HG03439 (cell line): ENCODE measurements around the gene SLC29A3.

ENCODE experiments used
- ATAC-seq: cut with Tn5 transposase; IDR thresholded peaks from one replicate; pipeline ENCODE4 v1.9.1; 2021; ENCODE audit warnings: mild to moderate bottlenecking, moderate library complexity; ENCODE audit not compliant: unreplicated experiment

Gene SLC29A3

DNA sequence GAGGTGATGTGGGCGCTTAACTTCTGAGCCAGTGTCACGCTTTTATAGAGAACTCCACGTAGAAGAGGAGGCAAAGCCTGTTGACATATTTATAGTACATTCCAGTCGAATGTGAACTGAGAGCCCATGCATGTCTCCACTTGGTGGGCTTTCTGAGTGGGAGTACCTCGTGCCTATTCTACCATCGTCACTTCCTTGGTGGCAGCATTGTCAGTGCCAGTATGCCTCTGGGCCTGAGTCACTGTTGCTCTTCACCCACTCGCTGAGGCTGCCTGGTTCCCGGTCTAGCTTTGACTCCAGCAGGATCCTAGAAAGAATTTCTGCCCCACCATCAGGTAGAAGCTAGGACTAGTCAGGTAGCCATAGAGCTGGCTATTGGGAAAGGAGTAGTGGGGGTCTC lies 47.6 kb downstream of the SLC29A3 start:
- ATAC-seq = no peak

DNA sequence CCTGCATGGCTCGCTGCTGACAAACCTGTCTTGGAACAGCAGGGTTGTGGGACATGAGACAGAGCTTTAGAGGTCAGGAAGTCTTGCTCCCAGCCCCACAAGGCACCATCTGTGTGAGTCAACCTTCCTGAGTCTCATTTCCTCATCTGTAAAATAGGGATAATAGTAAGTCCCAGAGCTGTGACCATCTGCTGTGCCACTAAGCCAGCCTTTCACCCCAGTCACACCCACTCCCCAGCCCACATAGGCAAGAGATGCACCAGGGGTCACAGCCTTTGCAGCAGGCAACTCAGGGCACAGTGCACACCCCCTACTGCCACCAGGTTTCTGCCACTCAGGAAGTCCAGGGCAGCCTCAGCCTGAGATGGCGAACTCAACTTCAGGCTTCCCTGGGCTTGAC lies 48.2 kb downstream of the SLC29A3 start:
- no peak for ATAC-seq

DNA sequence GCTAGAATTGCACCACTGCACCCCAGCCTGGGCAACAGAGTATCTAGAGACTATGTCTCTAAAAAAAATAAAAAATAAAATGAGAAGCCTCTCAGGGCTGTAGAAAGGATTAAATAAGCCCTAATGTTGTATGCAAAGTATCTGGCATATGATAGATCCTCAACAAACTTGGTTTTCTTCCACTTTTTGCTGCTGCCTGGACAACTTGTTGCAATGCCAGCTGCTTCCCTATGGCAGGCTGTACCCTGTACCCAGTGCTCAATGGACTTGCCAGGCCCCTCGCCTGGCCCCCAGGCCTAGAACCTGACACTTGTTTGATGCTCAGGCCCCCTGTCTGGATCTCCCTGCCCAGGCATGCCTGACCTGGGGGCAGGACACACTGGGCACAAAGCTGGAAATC lies 49.1 kb downstream of the SLC29A3 start:
- no peak for ATAC-seq

DNA sequence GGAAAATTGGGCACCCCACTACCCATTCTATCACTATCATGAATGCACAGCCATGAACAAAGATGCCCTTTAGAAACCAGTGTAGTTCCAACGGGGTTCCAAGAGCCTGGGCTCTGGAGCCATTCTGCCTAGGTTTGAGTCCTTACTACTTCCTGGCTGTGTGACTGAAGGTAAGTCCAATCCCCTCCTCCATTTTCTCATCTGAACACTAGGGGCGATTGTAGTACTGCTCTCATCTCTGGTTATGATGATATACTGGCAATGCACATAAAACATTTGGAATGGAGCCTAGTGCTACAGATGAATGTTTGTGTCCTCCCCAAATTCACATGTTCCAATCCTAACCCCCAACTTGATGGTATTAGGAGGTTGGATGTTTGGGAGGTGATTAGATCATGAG lies 49.6 kb downstream of the SLC29A3 start:
- no peak for ATAC-seq

DNA sequence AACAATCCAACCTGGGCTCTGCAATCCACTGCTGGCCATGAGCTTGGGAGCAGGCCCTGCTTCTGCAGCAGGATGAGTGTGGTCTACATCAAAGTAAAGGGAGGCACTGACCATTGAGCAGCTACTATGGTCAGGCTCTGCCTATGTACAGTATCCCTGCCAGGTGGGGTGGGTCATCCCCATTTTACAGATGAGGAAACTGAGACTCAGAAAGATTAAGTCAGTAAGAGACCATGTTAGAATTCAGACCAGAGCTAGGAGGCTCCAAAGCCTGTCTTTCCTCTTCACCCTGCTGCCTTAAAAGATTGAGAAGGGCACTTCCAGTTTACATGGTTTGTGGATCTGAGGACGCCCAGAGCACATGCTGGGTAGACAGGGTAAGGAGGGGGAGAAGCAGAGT lies 50.5 kb downstream of the SLC29A3 start:
- no peak for ATAC-seq

DNA sequence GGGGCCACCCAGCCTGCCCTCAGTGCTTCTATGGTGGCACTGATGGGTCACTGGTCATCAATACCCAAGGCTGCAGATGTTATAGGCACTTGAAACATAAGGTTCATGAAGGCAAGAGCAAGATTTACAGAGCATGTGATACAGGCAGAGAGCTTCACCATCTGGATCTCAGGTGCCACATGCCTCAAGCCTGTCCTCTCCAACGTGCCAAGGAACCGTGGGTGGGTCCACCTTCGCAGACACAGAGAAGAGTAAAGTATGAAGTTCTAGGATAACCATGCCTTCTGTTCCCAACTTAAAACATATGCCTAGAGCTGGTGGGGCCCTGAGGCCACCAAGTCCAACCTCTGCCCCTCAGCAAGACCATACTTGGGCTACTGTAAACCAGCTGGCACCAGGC lies 51.0 kb downstream of the SLC29A3 start:
- ATAC-seq = no peak

DNA sequence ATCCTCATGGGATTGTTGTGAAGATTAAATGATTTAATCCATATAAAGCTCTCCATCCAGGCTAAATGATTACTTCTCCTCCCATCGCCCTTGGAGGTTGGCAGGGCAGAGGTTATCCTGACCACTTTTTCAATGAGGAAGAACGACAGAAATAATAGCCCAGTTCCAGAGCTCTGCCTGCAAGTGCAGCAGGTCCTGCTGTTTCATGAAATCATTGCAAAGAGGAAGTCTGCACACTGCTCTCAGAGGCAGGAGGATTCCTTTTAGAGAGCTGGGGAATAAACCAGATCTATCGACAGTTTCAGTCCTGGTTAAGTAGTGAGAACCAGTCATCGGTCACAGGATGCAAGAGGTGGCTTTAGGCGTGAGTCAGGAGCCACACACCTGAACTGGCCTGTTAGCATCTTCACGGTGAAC lies 52.7 kb downstream of the SLC29A3 start:
- ATAC-seq = no peak

DNA sequence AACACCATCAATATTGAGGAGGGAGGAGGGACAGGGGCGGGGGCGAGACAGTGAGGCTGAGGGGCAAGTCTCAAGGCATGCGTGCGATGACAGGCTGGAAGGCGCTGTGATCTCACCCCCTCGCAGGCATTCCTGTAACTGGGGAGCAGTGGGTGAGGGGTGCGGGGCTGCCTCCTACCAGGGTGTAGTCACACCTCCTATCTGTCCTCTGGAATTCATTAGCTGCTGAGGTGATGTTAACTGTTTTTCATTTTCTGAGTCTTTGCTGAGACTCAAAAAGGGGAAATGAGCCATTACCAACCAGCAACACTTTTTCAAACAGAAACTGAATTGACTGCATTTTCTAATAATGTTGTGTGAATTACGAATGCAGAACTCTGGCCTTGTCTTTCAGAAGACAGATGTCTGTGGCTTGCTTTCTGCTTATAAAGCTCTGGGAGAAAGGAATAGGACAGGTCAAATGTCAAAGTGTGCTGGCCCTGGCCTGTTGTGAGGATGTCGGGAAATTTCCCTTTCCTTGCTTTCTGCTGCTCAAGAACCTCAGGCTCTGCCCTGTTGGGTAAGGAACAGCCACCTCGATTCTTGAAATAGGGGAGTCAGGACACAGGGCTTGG lies 53.9 kb downstream of the SLC29A3 start:
- no peak for ATAC-seq

DNA sequence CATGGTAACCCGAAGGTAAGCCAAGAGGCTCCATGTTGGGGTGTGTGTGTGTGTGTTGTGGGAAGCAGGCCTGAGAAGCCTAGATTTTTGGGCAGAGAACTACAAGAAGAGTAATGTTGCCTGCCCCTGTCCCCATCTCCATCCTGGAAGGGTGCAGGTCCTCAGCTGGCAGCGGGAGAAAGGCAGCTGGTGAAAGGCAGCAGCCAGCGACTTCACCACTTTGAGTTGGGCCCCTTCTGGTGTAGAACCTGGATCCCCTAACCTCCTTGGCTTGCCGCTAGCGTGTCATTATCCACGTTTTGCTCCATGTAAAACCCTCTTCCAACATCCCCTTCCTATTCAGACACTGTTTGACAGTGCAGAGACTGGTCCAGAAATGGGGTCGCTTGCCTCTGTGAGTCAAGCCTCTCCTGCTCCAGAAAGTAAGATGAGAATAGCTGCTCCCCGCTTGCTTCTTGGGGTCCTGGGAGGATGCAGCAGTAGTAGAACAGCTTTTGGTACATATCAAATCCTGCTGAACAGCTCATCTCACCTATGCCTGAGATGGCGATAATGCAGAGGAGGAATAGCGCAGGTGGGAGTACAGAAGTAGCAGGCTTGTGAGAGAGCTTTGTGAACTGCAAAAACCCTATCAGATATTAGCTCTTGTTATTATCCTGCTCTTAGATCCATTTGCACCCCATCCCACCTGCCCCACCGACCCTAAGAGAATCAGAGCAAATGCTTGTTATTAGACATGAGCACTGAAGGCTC lies 55.6 kb downstream of the SLC29A3 start:
- no peak for ATAC-seq

DNA sequence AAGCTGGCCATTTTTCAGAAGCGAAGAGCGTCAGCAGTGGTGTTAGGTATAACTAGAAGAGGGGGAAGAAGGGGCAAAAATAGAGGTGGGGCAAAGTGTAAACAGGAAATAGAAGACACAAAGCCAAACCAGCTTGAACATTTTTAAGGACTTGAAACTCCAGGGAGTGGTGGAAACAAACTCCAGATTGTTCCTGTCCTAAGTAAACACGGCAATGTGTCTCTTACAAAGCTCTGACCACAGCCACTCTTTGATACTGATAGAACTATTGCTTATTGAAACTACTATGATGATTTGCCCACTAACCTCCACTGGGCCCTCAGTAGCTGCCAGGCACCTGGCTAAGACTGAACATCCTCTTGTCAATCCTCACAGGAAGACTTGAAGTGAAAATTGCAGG lies 56.9 kb downstream of the SLC29A3 start:
- no peak for ATAC-seq

DNA sequence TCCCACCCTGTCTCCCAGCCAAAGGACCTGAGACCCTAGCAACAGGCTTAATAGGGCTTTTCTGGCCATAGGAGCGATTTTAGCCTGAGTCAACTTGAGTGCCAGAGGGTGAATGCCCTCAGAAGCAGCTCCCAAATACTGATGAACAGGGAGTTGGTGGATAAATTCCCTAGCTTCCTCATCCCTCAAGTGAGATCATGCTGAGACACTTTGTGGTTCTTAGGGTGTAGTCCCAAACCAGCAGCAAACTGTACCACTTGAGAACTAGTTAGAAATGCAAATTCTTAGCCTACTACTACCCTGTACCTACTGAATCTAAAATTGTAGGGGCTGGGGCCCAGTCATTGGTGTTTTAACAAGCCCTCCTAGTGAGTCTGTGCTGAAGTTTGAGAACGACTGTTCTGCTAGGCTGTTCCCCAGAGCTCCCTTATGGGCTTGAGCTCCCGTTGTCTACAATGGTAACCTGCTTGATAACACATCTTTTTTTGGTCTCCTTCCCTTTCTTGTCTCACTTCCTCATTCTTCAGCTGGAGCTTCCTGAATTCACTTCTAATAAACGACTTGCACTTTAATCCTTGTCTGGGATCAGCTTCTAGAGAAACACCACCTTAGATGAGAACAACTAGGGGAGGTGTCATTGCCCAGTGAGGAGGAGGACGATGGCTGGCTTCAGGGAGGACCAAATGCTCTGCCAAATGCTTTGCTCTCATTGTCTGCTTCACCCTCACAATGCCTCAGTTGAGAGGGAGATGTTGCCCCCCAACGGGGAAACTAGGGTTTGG lies 59.5 kb downstream of the SLC29A3 start:
- ATAC-seq = no peak

DNA sequence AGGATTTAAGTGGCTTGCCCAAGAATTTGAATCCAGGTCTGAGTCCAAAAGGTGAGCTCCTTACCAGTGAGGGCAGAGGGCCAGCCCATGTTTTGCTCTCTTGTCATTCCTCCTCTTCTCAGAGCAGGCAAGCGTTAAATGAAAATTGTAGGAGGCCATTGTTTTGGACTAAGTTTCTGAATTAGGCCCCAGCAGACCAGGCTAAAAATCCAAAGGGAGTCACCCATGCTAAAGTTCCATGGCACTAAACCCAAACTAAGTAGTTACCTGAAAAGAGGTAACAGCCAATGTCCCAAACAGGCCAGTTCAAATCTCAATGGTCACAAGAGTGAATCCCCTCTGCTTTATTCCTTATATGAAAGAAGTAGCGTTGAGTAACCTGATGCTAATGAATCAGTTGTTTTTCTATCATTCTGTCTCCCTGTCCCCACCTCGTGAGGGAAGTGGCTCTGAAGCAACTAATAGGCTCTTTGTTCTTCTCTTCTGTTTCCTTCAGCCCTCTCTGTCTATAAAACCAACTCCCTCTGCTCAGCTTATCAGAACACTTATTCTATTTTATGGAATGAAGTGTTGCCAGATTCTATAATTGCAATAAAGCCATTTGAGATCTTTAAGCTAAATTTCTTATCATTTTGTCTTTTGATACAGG lies 60.2 kb downstream of the SLC29A3 start:
- no peak for ATAC-seq

DNA sequence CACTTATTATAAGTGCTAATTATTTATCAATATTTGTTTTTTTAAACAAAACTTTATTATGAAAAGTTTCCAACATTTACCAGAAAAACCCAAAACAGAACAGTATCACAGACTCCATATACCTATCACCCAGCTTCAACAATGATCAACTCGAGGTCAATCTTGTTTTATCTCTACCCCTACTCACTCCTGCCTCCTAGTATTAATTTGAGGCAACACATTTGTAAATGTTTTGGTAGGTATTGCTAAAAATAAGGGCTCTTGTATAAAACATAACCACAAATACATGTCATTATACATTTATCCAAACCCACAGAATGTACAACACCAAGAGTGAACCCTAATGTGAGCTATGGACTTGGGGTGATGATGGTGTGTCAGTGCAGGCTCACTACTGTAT lies 61.8 kb downstream of the SLC29A3 start:
- no peak for ATAC-seq

DNA sequence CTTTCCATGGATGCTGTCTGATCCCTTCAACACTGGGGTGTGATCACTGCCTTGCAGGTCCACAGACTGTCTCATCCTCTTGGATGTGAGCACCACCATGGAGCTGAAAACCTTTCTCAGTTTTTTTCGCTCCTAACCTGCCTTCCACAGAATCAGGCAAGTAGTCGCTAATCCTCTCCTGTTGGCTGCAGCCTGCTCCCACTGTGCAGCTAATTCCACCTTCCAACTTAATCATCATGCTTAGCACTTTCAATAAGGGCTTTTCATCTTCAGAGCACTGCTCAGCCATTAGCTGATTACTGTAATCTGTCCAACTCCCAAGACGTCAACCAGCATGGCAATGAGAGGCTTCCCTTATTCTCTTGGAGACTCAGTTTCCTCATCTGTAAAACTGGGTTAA lies 62.6 kb downstream of the SLC29A3 start:
- no peak for ATAC-seq

DNA sequence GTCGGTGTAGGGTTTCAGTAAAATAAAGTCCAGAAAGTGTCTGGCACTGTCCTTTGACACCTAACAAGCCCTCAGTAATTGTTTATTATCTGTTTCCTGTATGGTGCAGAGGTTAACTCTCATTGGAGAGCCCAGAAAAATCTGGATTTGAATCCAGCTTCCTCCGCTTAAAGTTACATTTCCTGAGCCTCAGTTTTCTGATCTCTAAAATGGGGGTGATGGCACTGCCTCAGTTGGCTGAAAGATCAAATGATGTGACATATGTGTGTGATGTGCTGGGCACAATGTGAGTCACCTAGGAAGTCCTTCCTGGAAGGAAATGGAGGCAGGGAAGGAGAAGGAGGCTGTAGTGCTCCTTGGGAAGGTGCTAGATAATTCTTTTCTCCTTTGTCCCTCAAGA lies 63.0 kb downstream of the SLC29A3 start:
- ATAC-seq = no peak

DNA sequence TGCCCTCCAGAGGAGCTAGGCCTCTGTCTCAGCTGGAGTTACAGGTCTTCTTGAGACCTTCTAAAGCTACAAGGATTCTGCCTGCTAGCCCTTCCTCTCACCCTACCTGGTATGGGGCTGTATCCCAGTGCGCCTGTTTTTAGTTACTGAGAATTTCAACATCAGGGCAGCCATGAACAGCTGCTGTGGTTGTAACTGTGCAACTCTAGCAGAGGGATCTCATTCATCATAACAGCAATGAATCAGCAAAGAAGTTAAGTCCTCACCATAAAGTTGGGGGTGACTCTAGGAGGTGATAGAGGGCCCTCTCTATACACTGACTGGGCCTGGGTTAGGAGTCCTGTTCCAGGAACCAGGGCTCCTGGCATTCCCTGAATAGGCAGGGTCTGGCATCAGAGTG lies 63.7 kb downstream of the SLC29A3 start:
- no peak for ATAC-seq

DNA sequence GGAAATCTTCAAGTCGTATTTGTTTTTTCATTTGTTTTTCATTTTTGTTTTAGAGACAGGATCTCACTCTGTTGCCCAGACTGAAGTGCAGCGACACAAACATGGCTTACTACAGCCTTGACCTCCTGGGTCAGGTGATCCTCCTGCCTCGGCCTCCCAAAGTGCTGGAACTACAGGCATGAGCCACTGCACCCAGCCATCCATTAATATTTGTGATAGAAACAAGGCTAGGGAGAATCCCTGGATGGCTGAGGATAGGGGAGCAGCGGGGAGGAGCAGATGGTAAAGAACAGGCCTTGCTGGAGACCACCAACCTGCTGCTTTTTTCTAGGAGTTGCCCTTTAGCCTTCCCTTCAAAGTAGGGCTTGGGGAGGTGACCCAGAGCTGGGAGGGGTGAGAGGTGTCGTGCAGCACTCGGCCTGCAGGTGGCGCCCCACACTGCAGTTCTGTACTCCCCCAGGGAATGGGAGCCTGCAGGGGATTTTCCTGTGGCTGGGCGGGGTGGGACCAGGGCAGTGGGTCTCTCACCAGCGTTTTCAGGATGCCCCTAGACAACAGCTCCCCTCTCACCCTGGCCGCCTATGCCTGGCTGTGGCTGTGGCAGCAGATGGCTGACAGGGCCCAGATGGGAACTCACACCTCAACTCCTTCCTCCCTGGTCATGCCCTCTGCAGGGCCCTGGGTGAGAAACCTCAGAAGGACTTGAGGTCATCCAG lies 65.1 kb downstream of the SLC29A3 start:
- ATAC-seq = peak; percentile 71

DNA sequence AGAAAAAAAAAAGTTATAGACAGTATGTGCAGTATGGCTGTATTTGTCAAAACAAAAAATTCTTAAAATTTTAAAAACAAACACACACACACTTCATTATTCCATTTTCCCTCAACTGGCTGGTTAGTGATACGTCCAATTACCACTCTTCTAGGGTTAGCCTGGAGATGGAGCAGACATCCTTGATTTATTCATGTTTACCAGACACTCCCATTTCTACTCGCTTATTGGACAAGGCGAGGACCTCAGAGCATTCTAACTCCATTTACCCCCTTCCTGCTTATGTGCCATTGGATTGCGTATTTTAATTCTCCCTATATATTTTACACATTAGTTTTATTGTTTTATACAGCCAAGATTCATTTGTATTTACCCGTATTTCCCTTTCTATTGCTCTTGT lies 69.1 kb downstream of the SLC29A3 start:
- no peak for ATAC-seq

DNA sequence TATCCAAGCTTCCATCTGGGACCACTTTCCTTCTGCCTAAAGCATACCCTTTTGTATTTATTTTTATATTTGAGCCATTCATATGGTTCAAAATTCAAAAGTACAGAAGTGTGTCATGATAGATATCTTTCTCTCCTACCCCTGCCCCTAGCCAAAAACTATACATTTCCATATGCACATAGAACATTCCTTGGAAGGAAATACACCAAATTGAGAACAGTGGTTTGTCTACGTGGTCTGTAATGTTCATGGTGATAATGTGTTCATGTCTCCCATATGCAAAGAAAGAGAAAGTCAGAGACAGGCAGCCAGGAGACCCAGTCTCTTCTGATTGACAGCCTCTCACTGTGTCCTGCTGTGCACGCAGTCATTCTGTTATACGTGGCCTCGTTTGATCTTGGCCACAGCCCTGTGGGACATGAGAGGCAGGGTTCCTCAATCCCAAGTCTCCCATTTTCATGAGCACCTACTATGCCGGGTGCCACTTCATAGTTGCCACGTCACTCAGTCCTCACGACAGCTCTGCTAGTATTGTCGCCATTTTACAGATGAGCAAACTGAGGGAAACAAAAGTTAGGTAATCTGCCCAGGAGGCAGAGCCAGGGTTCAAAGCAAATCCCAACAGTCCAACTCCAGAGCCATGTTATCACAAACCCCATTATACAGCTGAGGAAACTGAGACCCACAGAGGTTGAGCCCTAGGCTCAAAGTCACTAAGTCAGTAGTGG lies 69.7 kb downstream of the SLC29A3 start:
- ATAC-seq = no peak

DNA sequence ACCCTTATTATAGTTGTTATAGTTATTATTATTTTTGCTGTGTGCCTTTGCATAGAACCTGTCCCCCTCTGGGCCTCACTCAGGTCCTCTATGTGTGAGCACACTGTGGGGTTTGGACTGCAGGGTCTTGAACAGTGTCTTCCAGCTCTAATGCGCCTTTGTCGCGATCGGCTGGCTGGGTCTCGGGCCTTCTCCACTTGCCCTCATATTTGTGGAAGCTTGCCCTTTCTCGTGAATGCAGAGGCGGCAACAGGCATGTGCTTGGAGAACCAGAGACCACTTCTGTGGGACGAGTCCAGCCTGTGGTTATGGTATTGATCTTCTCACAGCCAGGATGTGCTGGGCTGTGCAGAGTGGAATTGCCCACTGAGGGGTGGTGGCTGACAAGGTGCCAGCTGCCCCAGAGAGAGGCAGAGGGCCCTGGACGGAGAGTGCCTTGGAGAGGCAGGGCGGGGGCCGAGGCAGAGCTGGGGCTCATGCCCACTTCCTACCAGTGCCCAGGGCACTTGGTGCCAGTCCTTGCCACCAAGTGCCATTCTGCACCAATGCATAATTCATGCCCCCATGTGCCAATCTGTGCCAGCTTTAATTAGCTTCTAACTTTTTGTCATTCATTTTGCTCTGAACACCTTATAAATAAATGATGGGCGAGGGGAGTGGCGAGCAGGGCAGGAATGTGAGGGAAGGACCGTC lies 70.9 kb downstream of the SLC29A3 start:
- no peak for ATAC-seq
